ENCODE data around the gene HNRNPA3. TPM values are rescaled to one million over a fixed set of nuclear protein-coding genes. Genes with fewer than 3 reads are reported as not detected.

HNRNPA3 gene
- total and polyA plus RNA-seq, 2 of the 13 experiments (the other 11 are each of a cell fraction or from before 2014, with no cell fraction given) = 73.3 to 97.7 TPM

DNA sequence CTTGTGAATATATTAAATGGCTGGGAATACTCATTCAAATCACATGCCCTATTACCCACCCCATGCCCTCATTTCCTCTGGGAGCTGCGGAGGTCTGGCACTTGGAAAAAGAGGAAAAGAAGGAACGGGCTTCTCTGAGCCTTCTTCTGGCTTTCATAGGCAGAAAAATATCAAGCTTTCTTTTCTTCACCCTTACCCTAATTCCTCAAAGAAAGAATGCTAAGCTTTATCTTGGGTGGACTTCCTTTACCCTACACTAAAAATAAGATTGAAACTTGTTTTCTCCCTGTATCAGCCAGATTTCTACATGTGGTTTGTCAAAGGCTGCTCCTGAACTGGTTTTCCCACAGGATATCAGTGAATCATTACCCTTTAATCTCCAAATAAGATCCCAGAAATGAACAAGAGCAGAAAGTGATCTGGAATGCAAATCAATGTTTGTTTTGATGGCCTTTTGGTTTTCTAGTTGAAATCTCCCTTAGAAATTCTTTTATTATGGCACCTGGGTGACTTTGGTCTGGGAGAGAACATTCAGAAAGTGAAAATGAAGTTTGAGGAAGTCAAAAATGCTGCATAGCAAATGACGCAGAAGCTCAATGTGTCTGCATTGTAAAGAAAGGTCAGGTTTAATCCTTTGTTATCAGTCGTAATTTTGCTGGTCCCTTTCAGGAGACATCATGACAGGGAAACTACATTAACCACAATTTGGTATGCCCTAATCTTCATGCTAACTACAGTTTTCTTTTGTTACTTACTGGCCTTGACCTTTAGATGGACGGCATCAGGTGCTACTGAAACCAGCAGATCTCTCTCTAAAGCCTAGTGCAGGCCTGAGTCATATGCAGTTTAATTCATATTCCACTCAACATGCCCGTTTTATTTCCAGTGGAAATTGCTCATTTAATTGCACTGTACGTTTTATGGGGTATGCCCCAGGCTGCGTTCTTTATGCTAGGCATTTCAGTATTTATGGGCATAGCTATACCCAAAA lies 46.6 kb upstream of the HNRNPA3 start (continued):
- TF ChIP-seq AHDC1 (CRISPR knock-in tag; IDR thresholded peaks at IDR 0.05; ENCODE audit: borderline replicate concordance) = peak; percentile 50; the same call in 1 of the 2 replicates
- no peak for TF ChIP-seq ZNF382 (CRISPR knock-in tag; IDR thresholded peaks at IDR 0.05; ENCODE audit: borderline replicate concordance)
- TF ChIP-seq NFRKB (IDR thresholded peaks at IDR 0.05) = no peak
- TF ChIP-seq TEAD3 (CRISPR knock-in tag; optimal IDR thresholded peaks at IDR 0.05; ENCODE audit: borderline replicate concordance) = peak; percentile 18
- TF ChIP-seq TBL1XR1 (IDR thresholded peaks at IDR 0.05; ENCODE audit: borderline replicate concordance, low read length, partially characterized antibody) = no peak
- TF ChIP-seq IRF2 (CRISPR knock-in tag; IDR thresholded peaks at IDR 0.05) = peak; percentile 35; the same call in 1 of the 2 replicates
- TF ChIP-seq ZNF44 (CRISPR knock-in tag; IDR thresholded peaks at IDR 0.05) = no peak
- TF ChIP-seq, protein P1, sequence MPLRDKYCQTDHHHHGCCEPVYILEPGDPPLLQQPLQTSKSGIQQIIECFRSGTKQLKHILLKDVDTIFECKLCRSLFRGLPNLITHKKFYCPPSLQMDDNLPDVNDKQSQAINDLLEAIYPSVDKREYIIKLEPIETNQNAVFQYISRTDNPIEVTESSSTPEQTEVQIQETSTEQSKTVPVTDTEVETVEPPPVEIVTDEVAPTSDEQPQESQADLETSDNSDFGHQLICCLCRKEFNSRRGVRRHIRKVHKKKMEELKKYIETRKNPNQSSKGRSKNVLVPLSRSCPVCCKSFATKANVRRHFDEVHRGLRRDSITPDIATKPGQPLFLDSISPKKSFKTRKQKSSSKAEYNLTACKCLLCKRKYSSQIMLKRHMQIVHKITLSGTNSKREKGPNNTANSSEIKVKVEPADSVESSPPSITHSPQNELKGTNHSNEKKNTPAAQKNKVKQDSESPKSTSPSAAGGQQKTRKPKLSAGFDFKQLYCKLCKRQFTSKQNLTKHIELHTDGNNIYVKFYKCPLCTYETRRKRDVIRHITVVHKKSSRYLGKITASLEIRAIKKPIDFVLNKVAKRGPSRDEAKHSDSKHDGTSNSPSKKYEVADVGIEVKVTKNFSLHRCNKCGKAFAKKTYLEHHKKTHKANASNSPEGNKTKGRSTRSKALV (CRISPR knock-in tag; IDR thresholded peaks at IDR 0.05) = peak; percentile 26; the same call in 1 of the 2 replicates
- TF ChIP-seq ZMAT5 (CRISPR knock-in tag; IDR thresholded peaks at IDR 0.05; ENCODE audit: borderline replicate concordance, low read depth) = no peak
- no peak for TF ChIP-seq PCBP1 (IDR thresholded peaks at IDR 0.05; ENCODE audit: borderline replicate concordance, low read depth, low read length)
- TF ChIP-seq KLF15 (CRISPR knock-in tag; IDR thresholded peaks at IDR 0.05; ENCODE audit: borderline replicate concordance) = no peak
- TF ChIP-seq RARA (CRISPR knock-in tag; IDR thresholded peaks at IDR 0.05) = peak; percentile 96
- TF ChIP-seq, protein P2, sequence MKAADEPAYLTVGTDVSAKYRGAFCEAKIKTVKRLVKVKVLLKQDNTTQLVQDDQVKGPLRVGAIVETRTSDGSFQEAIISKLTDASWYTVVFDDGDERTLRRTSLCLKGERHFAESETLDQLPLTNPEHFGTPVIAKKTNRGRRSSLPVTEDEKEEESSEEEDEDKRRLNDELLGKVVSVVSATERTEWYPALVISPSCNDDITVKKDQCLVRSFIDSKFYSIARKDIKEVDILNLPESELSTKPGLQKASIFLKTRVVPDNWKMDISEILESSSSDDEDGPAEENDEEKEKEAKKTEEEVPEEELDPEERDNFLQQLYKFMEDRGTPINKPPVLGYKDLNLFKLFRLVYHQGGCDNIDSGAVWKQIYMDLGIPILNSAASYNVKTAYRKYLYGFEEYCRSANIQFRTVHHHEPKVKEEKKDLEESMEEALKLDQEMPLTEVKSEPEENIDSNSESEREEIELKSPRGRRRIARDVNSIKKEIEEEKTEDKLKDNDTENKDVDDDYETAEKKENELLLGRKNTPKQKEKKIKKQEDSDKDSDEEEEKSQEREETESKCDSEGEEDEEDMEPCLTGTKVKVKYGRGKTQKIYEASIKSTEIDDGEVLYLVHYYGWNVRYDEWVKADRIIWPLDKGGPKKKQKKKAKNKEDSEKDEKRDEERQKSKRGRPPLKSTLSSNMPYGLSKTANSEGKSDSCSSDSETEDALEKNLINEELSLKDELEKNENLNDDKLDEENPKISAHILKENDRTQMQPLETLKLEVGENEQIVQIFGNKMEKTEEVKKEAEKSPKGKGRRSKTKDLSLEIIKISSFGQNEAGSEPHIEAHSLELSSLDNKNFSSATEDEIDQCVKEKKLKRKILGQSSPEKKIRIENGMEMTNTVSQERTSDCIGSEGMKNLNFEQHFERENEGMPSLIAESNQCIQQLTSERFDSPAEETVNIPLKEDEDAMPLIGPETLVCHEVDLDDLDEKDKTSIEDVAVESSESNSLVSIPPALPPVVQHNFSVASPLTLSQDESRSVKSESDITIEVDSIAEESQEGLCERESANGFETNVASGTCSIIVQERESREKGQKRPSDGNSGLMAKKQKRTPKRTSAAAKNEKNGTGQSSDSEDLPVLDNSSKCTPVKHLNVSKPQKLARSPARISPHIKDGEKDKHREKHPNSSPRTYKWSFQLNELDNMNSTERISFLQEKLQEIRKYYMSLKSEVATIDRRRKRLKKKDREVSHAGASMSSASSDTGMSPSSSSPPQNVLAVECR (CRISPR knock-in tag; IDR thresholded peaks at IDR 0.05; ENCODE audit: borderline replicate concordance) = peak; percentile 25; the same call in 1 of the 2 replicates

Measured in HepG2 (cell line).